T-cell (primary cell): ENCODE data around the gene TXNIP. TPM values are rescaled to one million over a fixed set of nuclear protein-coding genes. Genes with fewer than 3 reads are reported as not detected.

ENCODE experiments used
- ATAC-seq, 4 experiments: fragments of 200-7000 bp in 3 of 4; fragments of 150-1000 bp in 1 of 4; cut with Tn5 transposase; replicated peaks in 1 of 4; 1 replicate in 3 of 4; 2 replicates in 1 of 4; pipeline ENCODE4 v1.10.0; 2021; ENCODE audit warnings: moderate library complexity in 3 of 4, mild to moderate bottlenecking in 2 of 4, moderate number of reproducible peaks in 1 of 4
- CTCF ChIA-PET, 2 donors: fragments of 300-600 bp; sonication (Branson Sonifier 250); formaldehyde crosslinking; loops; one replicate each; lab custom pipeline; 2022; ENCODE audit warnings: antibody characterized with exemption in 2 of 2; lab: Charles Lee
- POLR2A ChIA-PET, 2 donors: fragments of 300-600 bp; sonication (Branson Sonifier 250); formaldehyde crosslinking; loops; one replicate each; lab custom pipeline; 2022; ENCODE audit warnings: antibody characterized with exemption in 2 of 2; lab: Charles Lee
- DNase-seq, 35 experiments: peaks; one replicate each; pipeline versions ENCODE4 v3.0.0 to v3.0.0-alpha.2; 2013 to 2023
- H3K27ac ChIP-seq: one replicate; pipeline ENCODE4 v1.5.1; 2013; ENCODE audit warnings: low read length
- H3K27me3 ChIP-seq, 2 experiments: replicated peaks in 1 of 2; 1 replicate in 1 of 2; 2 replicates in 1 of 2; pipeline versions ENCODE4 v1.6.1 to v1.7.0; 2013; ENCODE audit warnings: low read length in 1 of 2, mixed read lengths in 1 of 2; ENCODE audit not compliant: control insufficient read depth in 2 of 2, insufficient read depth in 2 of 2; ENCODE audit errors: extremely low read depth in 1 of 2
- H3K36me3 ChIP-seq, 2 donors: 1 replicate in 1 of 2; 2 replicates in 1 of 2; pipeline versions ENCODE4 v1.6.1 to v1.7.0; 2013; ENCODE audit warnings: low read length in 1 of 2; ENCODE audit not compliant: control insufficient read depth in 2 of 2, insufficient read depth in 1 of 2; ENCODE audit errors: extremely low read depth in 1 of 2
- H3K4me1 ChIP-seq, 2 experiments: 1 replicate in 1 of 2; 2 replicates in 1 of 2; pipeline versions ENCODE4 v1.6.1 to v1.7.0; 2013; ENCODE audit warnings: low read length in 2 of 2, mixed read lengths in 1 of 2; ENCODE audit not compliant: insufficient read depth in 2 of 2, control insufficient read depth in 1 of 2; ENCODE audit errors: extremely low read depth in 1 of 2
- H3K4me3 ChIP-seq, 2 donors: 1 replicate in 1 of 2; 2 replicates in 1 of 2; pipeline versions ENCODE4 v1.5.1 to v1.7.0; 2013; ENCODE audit warnings: mild to moderate bottlenecking in 2 of 2, low read length in 1 of 2, moderate library complexity in 1 of 2; ENCODE audit not compliant: control insufficient read depth in 1 of 2; ENCODE audit errors: extremely low read depth in 1 of 2
- H3K9me3 ChIP-seq: 2 replicates; pipeline ENCODE4 v1.7.0; 2013
- H3K27ac Mint-ChIP-seq, 2 donors: one replicate each; pipeline ENCODE4 v1.8.0; 2020 to 2021; ENCODE audit warnings: mild to moderate bottlenecking in 2 of 2, mixed read lengths in 2 of 2
- H3K27me3 Mint-ChIP-seq, 2 donors: one replicate each; pipeline ENCODE4 v1.8.0; 2021 to 2022; ENCODE audit warnings: mixed read lengths in 2 of 2
- H3K36me3 Mint-ChIP-seq: one replicate; pipeline ENCODE4 v1.8.0; 2021; ENCODE audit warnings: mixed read lengths
- H3K4me1 Mint-ChIP-seq, 3 donors: one replicate each; pipeline ENCODE4 v1.8.0; 2020 to 2022; ENCODE audit warnings: mixed read lengths in 3 of 3, mild to moderate bottlenecking in 1 of 3
- H3K4me3 Mint-ChIP-seq, 3 donors: one replicate each; pipeline ENCODE4 v1.8.0; 2020 to 2022; ENCODE audit warnings: mild to moderate bottlenecking in 3 of 3, mixed read lengths in 3 of 3, moderate library complexity in 3 of 3
- H3K9me3 Mint-ChIP-seq, 3 donors: one replicate each; pipeline ENCODE4 v1.8.0; 2020 to 2022; ENCODE audit warnings: mixed read lengths in 3 of 3
- WGBS: methylation state at CpG from one replicate; pipeline ENCODE4 v1.1.5; 2013; ENCODE audit warnings: missing lambda C conversion rate; ENCODE audit not compliant: insufficient coverage; 5-methylcytosine and 5-hydroxymethylcytosine counted together
- total RNA-seq, 35 experiments: library from RNA in 6 of 35; stranded (reverse) in 6 of 35; fragments of 120-200 nt in 1 of 35; gene quantifications; one replicate each; pipeline versions ENCODE4 v1.2.1 to v1.2.4 and lab custom pipeline; 2013 to 2026

TXNIP gene
- total RNA-seq, 5 donors from 2014 or later (not counting 1 experiment from before 2014, with no cell fraction given): 721 to 2,117 (median 773) TPM

DNA sequence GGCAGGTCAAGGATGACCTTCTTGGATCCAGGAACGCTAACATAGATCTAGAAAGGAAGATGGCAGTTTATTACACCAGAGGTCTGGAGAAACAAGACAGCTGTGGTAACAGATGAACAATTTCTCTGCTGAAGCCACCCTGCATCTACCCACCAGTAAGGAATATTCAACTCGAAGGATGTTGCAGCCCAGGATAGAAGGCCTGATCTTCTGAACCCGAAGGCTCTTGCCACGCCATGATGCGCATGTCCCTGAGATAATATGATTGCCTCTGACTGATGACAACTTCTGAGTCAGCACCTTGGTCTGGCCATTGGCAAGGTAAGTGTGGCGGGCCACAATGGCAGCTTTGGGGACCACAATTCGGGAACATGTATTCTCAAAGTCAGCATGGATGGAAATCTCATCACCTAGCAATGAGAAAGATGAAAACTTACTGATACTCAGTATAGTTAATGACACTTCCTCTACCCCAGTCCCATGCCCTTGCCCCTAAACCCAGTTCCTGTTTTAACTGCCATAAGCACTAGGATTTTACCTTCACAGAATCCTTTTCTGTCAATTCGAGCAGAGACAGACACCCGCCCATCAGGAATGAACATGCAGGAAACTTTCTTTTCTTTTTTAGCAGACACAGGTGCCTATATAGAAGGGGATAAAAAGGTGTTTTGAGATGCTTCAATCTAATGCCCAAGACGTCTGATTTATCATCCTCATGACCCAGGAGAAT is 1.8 kb downstream of the TXNIP start:
- 17% methylated on average over 7 of the region's 10 CpGs for WGBS
- Histone ChIP-seq H3K27me3 (no peaks in the 10 kb centered on the region), H3K4me3 (peak overlapping the region; percentile 83 to 100), H3K9me3 (no peaks in the 10 kb centered on the region), H3K27ac (peak overlapping the region; percentile 82), H3K36me3 (peaks cover 8 to 36% of the 10 kb centered on the region in 2 donors), H3K4me1 (peaks cover 35 to 37% of the 10 kb centered on the region in 2 experiments)
- peak in 1 of 35 experiments; percentile 42 for DNase-seq
- Mint-ChIP-seq H3K4me1 (peaks cover 63 to 74% (median 70%) of the 10 kb centered on the region in 3 donors), H3K9me3 (no peaks in the 10 kb centered on the region), H3K4me3 (peak overlapping the region; percentile 96 to 98 (median 98)), H3K36me3 (peaks cover 48% of the 10 kb centered on the region), H3K27me3 (no peaks in the 10 kb centered on the region), H3K27ac (peak overlapping the region; percentile 98 to 99)
- no peak for ATAC-seq
- POLR2A ChIA-PET: interaction anchor here (0.5 to 2.5 kb wide), 5 partner anchors 12 to 36 kb away, joined by 3 to 15 read pairs (median 10); no protein-coding TSS in a partner anchor
- CTCF ChIA-PET: interaction anchor here in 1 of 2 donors (0.6 to 9.6 kb wide), 4 partner anchors 12 to 205 kb away, joined by 3 to 93 read pairs (median 4); no protein-coding TSS in a partner anchor

DNA sequence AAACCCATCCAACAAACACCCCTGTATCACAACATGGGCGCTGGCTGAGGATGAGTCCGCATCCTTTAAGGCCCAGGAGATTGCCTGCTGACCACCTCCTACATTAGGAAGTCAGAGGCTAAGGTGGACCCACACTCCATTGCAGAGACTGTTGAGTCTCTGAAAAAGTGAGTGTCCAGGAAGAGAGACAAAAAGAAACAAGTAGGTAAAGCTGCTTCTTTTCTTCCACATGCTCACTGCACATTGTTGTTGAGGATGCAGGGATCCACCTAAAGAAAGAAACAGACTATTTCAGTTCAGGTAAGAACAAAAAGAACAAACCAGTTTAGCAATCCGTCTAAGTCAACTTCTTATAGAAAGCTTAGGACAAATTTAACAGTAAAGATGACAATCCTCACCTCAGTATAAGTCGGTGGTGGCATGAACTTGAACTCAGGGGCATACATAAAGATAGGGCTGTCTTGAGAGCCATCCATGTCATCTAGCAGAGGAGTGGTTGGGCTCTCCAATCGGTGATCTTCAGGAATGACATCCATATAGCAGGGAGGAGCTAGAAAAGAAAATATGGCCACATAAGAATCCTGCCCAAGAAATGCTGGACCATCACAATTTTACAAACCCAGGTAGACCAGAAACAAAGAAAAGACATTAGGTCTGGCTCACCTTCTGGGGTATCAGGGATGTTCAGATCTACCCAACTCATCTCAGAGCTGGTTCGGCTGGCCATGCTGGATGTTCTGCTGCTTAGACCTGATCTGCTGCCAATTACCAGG is 2.6 kb downstream of the TXNIP start:
- H3K4me1 ChIP-seq: peaks cover 28 to 35% of the 10 kb centered on the region in 2 experiments
- Mint-ChIP-seq H3K27ac (peak overlapping the region; percentile 98 to 99), H3K9me3 (no peaks in the 10 kb centered on the region), H3K36me3 (peaks cover 48% of the 10 kb centered on the region), H3K27me3 (no peaks in the 10 kb centered on the region), H3K4me3 (peak overlapping the region; percentile 96 to 98 (median 98)), H3K4me1 (peaks cover 60 to 70% (median 68%) of the 10 kb centered on the region in 3 donors)
- peak overlapping the region; percentile 83 to 100 for H3K4me3 ChIP-seq
- peak overlapping the region; percentile 82 for H3K27ac ChIP-seq
- H3K9me3 ChIP-seq: no peaks in the 10 kb centered on the region
- H3K27me3 ChIP-seq: no peaks in the 10 kb centered on the region
- ChIA-PET CTCF (interaction anchor here in 1 of 2 donors (1.1 to 9.6 kb wide), 3 partner anchors 12 to 15 kb away, joined by 3 to 93 read pairs (median 6); no protein-coding TSS in a partner anchor), POLR2A (interaction anchor here in 1 of 2 donors (0.6 to 1.3 kb wide), 2 partner anchors 14 to 36 kb away, joined by 4 to 10 read pairs; no protein-coding TSS in a partner anchor)
- WGBS: no CpG with 5 or more reads among the region's 6 CpGs
- no peak for DNase-seq
- ATAC-seq: no peak
- peaks cover 8 to 36% of the 10 kb centered on the region in 2 donors for H3K36me3 ChIP-seq

DNA sequence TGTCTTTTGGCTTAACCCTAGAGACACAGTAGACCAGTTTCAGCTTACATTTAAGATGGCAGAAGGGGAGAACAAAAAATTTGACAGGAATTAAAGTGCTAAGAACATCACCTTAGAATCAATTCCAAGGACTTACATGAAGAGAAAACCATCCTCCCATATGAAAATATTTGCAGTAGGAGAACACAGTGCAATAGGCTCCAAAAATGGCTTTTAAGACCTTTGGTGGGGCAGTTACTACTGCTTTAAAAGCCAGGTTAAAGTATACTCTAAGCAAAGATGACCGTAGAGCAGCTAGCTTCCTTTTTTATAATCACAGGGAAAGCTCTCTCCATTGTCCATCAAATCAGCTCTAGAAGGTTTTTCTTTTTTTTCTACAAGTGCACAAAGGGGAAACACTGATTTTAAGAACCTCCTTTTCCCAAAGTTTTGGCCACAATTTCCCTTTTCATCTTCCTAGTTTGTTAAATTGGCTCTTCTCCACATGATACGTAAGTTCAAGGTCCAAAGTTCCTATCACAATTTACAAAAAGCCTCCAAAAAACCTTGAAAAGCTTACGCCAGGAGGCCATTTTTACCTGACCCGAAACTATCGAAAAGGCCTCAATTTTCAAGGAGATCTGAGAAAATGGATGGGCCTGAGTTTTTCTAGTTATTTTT is 3.3 kb downstream of the TXNIP start:
- Histone ChIP-seq H3K4me1 (peaks cover 28 to 34% of the 10 kb centered on the region in 2 experiments), H3K4me3 (peak overlapping the region; percentile 83 to 100), H3K36me3 (peaks cover 8 to 36% of the 10 kb centered on the region in 2 donors), H3K9me3 (no peaks in the 10 kb centered on the region), H3K27me3 (no peaks in the 10 kb centered on the region), H3K27ac (peak overlapping the region; percentile 82)
- Mint-ChIP-seq H3K27me3 (no peaks in the 10 kb centered on the region), H3K9me3 (no peaks in the 10 kb centered on the region), H3K4me1 (peaks cover 59 to 70% (median 68%) of the 10 kb centered on the region in 3 donors), H3K36me3 (peaks cover 48% of the 10 kb centered on the region), H3K27ac (peak overlapping the region; percentile 98 to 99), H3K4me3 (peak overlapping the region; percentile 96 to 98 (median 98))
- ATAC-seq (no peak), DNase-seq (no peak)
- POLR2A ChIA-PET: interaction anchor here in 1 of 2 donors (0.9 kb wide), 1 partner anchor 13 kb away, joined by 4 read pairs; no protein-coding TSS in a partner anchor
- CTCF ChIA-PET: interaction anchor here in 1 of 2 donors (1.1 to 9.6 kb wide), 3 partner anchors 13 to 15 kb away, joined by 6 to 93 read pairs (median 7); no protein-coding TSS in a partner anchor
- WGBS: no CpG with 5 or more reads among the region's 5 CpGs

DNA sequence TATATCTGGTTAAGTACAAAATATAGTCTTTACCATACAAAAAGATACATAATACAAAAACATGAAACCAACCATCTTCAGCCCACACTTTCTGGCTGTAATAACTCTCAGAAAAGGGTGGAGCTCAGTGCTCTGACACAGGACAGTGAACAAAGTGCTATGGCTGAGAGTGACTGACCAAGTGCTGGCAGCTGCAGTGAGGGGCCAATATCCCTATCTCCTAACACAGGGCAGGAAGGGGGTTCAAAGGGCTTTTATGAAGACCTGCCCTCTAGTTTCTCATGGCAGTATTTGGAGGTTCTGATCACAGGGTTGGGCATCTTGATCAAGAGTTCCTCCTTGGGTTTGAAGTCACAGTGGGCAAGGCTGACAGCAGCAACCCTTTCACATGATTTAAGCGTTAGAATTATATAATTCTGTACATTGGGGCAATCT is 3.9 kb downstream of the TXNIP start:
- ATAC-seq: no peak
- H3K4me1 ChIP-seq: peaks cover 27 to 39% of the 10 kb centered on the region in 2 experiments
- Mint-ChIP-seq H3K36me3 (peaks cover 48% of the 10 kb centered on the region), H3K4me1 (peaks cover 59 to 70% (median 68%) of the 10 kb centered on the region in 3 donors), H3K4me3 (peak overlapping the region; percentile 96 to 98 (median 98)), H3K27me3 (no peaks in the 10 kb centered on the region), H3K9me3 (no peaks in the 10 kb centered on the region), H3K27ac (peak overlapping the region; percentile 98 to 99)
- CTCF ChIA-PET: interaction anchor here in 1 of 2 donors (1.1 to 9.6 kb wide), 2 partner anchors 14 kb away, joined by 7 to 93 read pairs; no protein-coding TSS in a partner anchor
- peak overlapping the region; percentile 83 to 100 for H3K4me3 ChIP-seq
- POLR2A ChIA-PET: interaction anchor here in 1 of 2 donors (0.9 to 1.0 kb wide), 2 partner anchors 12 to 28 kb away, joined by 3 to 4 read pairs; partner anchors contain the start of genes ANKRD34A and POLR3GL
- no peaks in the 10 kb centered on the region for H3K27me3 ChIP-seq
- DNase-seq: peak in 2 of 35 experiments; percentile 50 to 55
- no peaks in the 10 kb centered on the region for H3K9me3 ChIP-seq
- H3K36me3 ChIP-seq: peaks cover 8 to 36% of the 10 kb centered on the region in 2 donors
- WGBS: no CpG with 5 or more reads among the region's 1 CpG
- peak overlapping the region; percentile 82 for H3K27ac ChIP-seq

DNA sequence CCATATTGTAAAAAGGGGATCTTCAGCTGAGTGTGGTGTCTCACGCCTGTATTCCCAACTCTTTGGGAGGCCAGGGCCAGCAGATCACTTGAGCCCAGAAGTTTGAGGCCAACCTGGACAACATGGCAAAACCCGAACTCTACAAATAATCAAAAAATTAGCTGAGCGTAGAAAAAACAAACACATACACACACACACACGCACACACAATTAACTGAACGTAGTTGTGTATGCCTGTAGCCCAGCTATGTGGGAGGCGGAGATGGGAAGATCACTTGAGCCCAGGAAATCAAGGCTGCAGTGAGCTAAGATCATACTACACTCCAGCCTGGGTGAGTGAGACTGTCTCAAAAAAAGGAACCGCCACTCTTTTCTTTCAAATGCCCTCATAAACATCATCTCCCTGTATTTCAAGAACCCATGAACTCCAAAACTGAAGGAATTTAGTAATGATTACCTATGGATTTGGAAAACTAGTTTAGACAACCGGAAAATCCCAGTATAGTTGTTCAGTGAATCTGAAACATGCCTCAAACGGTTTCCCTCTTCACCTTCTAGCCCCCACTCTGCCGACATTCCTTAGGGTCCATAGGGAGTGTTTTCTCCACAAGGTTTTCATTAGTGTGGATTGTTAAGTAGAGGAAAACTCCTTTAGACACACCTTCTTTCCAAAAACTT is 4.5 kb downstream of the TXNIP start:
- ATAC-seq (no peak), DNase-seq (peak in 2 of 35 experiments; percentile 50 to 59)
- POLR2A ChIA-PET: interaction anchor here (0.6 to 1.0 kb wide), 5 partner anchors 12 to 35 kb away, joined by 3 to 4 read pairs (median 3); partner anchors contain the start of genes ANKRD34A (in 1 of the 2) and POLR3GL (in 1 of the 2)
- Histone ChIP-seq H3K9me3 (no peaks in the 10 kb centered on the region), H3K27ac (peak overlapping the region; percentile 82), H3K36me3 (peaks cover 8 to 36% of the 10 kb centered on the region in 2 donors), H3K4me3 (peak overlapping the region; percentile 83 to 100), H3K4me1 (peaks cover 27 to 39% of the 10 kb centered on the region in 2 experiments), H3K27me3 (no peaks in the 10 kb centered on the region)
- H3K9me3 Mint-ChIP-seq: no peaks in the 10 kb centered on the region
- H3K4me3 Mint-ChIP-seq: peak overlapping the region; percentile 59 to 98 (median 98)
- H3K27ac Mint-ChIP-seq: peak overlapping the region; percentile 98 to 99
- H3K27me3 Mint-ChIP-seq: no peaks in the 10 kb centered on the region
- CTCF ChIA-PET: interaction anchor here (0.6 to 9.6 kb wide), 4 partner anchors 10 to 104 kb away, joined by 3 to 93 read pairs (median 5); no protein-coding TSS in a partner anchor
- no CpG with 5 or more reads among the region's 10 CpGs for WGBS
- H3K4me1 Mint-ChIP-seq: peaks cover 57 to 67% (median 66%) of the 10 kb centered on the region in 3 donors
- H3K36me3 Mint-ChIP-seq: peaks cover 48% of the 10 kb centered on the region
